GM18868 (cell line): ENCODE data around the gene MAP1LC3B.

ENCODE experiments used
- ATAC-seq: cut with Tn5 transposase; IDR thresholded peaks from one replicate; pipeline ENCODE4 v1.9.1; 2021; ENCODE audit warnings: mild to moderate bottlenecking, moderate library complexity; ENCODE audit not compliant: unreplicated experiment

MAP1LC3B gene

GRCh38 chr16:87391950-87392820 is at the start of gene MAP1LC3B:
TSS of gene MAP1LC3B (plus strand) at chr16:87392336. CDS start at chr16:87392428, 92 bp downstream.
- peak; percentile 68 for ATAC-seq

DNA sequence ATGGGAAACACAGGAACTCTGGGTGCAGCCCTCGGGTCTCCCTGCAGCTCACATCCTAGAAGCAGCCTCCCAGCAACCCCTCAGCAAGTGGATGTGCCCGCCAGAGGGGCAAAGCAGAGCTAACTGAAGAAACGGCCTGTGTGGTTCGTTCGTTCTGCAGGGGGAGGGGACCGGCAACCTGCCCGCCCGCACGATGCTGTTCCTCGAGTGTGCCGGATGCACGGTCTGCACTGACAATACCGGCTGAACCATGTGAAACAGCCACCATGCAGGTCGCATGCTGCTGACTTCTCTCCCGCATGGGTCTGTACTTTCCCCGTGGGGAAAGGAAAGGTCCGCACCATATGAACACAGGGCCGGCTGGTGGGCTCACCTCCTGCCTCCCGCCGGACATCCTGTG is 49.6 kb upstream of the MAP1LC3B start:
- no peak for ATAC-seq

- no peak for ATAC-seq
Measured at GRCh38 chr16:87342978-87343752, 49.0 kb upstream of the MAP1LC3B start.

DNA sequence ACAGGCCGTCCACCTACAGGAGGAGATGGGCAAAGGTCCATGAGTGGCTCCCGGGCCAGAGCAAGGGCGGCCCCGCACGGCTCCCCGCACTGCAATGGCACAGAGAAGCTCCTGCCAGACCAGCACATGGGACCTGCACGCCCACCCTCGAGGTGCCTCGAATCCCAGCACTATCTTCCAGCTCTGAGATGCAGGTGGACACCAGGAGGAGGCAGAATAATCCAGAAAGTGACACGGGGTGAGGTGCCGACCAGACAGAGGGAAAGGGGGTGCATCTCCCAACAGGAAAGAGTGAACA is 48.4 kb upstream of the MAP1LC3B start:
- ATAC-seq, result no peak

GRCh38 chr16:87344165-87344930 is 47.8 kb upstream of the MAP1LC3B start:
- ATAC-seq, result no peak

GRCh38 chr16:87344931-87345631 is 47.1 kb upstream of the MAP1LC3B start:
- ATAC-seq, result no peak

DNA sequence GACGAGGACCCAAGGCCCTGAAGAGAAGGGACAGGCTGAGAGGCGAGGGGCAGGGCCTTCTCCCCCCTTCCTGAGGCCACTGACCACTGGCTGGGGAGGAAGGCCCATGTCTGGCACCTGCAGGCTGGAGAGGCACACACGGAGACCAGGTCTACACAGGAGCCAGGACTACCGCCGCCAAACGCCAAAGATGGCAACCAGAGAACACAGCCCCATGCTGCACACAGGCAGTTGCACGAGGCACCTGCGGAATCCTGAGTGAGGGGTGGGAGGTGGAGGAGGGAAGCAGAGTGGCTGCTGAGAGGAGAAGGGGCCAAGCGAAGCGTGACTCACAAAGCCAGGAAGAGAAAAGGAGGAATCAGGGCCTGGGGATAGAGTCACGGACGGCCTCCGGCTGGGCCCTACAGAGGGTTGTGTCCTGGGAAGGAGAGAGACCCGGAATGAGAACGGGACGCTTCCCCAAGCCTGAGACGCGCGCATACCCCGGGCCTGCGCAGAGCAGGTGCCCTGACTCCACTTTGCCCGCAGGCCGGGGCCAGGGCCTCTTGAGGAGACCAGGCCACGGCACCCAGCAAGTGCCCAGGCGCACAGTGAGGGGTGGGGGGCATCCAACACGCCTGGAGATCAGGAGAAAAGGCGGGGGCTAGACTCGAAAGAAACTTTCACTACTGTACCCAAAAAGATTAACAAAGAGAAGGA is 46.3 kb upstream of the MAP1LC3B start:
- no peak for ATAC-seq

DNA sequence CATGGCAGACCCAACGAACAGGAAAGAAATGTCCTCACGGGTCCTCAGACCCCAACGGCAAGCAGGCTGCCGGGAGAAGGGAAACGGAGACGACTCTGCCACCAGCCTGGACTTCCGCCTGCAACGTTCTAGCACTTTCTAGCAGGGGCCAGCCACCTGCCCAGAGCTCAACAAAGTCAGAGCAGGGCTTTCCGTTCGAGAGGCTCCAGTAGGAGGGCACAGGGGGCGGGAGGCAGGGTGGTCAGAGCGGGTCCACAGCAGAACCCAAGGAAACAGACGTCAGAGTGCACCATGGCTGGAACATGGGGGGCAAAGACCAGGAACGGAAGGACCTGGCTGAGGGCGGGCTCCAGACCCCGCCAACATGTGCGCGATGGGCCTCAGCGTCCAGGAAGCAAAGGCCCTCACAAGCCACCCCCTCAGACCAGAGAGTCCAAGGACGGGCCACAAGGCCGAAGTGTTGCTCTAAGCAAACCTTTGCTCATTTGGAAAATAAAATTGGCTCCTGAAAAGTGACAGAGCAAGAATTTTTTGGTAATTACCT is 45.5 kb upstream of the MAP1LC3B start:
- ATAC-seq, result no peak

- ATAC-seq, result no peak
Measured at GRCh38 chr16:87347932-87348615, 44.1 kb upstream of the MAP1LC3B start.

DNA sequence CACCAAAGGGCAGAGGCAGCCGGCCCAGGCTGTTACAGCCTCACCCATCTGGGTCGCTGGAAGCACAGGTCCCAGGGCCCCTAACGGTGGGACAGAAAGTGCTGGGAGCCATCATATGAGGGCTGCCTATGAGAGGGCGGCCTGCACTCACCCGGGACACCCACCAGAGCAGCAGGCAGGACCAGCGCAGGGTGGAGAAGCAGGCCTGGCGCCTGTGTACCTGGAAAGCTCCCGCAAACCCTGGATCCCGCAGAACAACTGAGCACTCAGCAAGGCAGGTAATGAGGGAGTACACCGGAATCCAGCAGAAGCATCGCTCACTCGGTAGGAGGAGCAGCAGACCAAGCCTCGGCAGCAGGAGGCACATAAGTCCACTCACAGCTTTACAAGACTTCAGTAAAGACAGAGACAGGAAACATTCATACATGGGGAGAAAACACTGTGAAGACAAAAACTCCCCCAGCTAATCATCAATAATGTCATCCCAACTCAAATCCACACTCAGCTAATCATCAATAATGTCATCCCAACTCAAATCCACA is 43.4 kb upstream of the MAP1LC3B start:
- ATAC-seq, result no peak

DNA sequence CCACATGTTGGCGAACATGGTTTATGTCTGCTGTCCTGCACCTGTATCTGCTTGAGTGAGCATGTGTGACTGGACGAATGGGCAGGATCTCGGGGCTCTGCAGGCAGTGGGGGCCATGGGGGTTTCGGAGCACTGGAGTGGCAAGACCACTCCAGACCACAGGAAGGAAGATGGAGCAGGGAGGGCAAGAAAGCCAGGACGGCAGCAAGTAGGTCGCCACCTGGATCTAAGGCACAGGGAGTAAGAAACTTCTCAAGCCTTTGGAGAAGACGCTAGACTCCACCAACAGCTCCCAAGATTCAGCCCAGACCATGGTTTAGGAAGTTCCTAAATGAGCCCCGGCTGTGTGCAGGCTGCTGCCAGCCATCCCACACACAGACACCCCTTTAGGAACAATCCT is 42.1 kb upstream of the MAP1LC3B start:
- ATAC-seq, result no peak

- no peak for ATAC-seq
Measured at GRCh38 chr16:87350681-87351319, 41.3 kb upstream of the MAP1LC3B start.

DNA sequence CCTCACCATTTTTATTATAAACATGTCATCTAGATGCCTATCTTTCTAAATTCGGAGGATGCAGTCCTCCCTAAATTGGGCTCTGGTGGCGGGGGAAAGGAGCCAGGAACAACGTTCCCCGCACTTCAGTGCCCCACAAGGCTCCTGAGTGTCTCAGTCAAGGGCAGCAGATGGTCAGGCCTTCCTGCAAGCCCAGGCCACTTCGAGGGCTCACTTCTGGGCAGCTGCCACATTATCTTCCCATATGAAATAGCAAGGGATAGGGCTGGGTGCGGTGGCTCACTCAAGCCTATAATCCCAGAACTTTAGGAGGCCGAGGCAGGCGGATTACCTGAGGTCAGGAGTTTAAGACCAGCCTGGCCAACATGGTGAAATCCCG is 40.8 kb upstream of the MAP1LC3B start:
- ATAC-seq, result no peak

GRCh38 chr16:87352818-87353217 is 39.3 kb upstream of the MAP1LC3B start:
- ATAC-seq, result no peak

GRCh38 chr16:87353613-87354012 is 38.5 kb upstream of the MAP1LC3B start:
- ATAC-seq, result no peak

GRCh38 chr16:87356491-87356853 is 35.7 kb upstream of the MAP1LC3B start:
- no peak for ATAC-seq

DNA sequence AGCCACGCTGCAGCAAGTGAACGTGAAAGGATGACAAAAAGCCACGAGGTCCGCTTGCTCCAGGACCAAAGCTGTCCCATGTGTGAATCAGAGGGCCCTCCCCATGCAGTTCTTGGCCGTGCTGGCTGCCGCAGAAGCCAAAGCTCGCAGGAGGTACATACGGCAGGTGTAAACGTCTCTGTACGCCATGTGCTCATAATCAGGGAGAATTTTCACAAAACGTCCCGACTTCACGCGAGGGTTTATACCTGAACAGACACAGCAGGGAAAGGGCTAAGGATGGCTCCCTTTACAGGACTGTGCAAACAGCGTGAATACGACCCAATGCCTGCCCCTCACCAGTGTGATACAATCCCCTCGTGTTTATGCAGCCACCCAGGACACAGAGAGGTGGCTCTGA is 33.9 kb upstream of the MAP1LC3B start:
- ATAC-seq, result no peak

- no peak for ATAC-seq
Measured at GRCh38 chr16:87358696-87359095, 33.4 kb upstream of the MAP1LC3B start.

DNA sequence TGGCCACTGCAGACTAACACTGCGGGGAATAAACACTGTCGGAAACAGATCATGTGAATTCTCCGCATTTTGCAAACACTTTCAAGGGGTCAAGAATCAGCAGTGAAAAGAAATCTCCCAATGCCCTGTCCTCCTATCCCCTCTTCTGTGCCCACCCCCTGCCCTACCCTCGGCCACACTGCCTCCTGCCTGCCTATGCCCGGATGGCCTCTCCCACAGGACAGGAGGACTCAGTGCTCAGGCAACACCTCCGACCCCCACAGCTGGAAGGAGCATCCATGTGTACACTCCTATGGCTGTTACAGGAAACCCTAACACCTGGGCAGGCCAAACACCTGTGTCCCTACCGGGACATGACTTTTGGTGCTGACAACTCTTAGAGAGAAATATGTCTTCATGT is 33.0 kb upstream of the MAP1LC3B start:
- no peak for ATAC-seq
